ENCODE data around the gene COL6A2. TPM values are rescaled to one million over a fixed set of nuclear protein-coding genes. Genes with fewer than 3 reads are reported as not detected.

The COL6A2 gene
- total and polyA plus RNA-seq, 4 experiments from 2014 or later: 0.77 to 25.7 (median 11.6) TPM

- H3K27me3 ChIP-seq (ENCODE audit: insufficient read depth, low read length): no peaks in the 10 kb centered on the region
- ChIA-PET POLR2A (ENCODE audit: partially characterized antibody) (no interaction called here), CTCF (ENCODE audit: partially characterized antibody) (no interaction called here)
- no peaks in the 10 kb centered on the region for H3K27me3 Mint-ChIP-seq
- intact Hi-C loops (cut with micrococcal nuclease): no loop called here
- no peaks in the 10 kb centered on the region for H3K9me3 Mint-ChIP-seq
- H3K4me3 Mint-ChIP-seq: no peak overlapping the region
- H3K4me1 ChIP-seq (ENCODE audit: insufficient read depth, low read length): peaks cover 5% of the 10 kb centered on the region
- no peak overlapping the region for H3K4me3 ChIP-seq (ENCODE audit: low read length in 2 of 2)
- peak in 1 of 5 donors; percentile 16 for DNase-seq
- H3K36me3 ChIP-seq (ENCODE audit: insufficient read depth, low read length): no peaks in the 10 kb centered on the region
- no peak overlapping the region for H3K27ac ChIP-seq (ENCODE audit: low read depth, low read length)
- peak overlapping the region in 1 of 7 donors; percentile 70 for H3K27ac Mint-ChIP-seq
- no peaks in the 10 kb centered on the region for H3K9me3 ChIP-seq (ENCODE audit: control insufficient read depth in 1 of 2, low read length in 2 of 2)
- H3K36me3 Mint-ChIP-seq: no peaks in the 10 kb centered on the region
- peaks cover 0 to 4% (median 1%) of the 10 kb centered on the region in 4 donors for H3K4me1 Mint-ChIP-seq
Measured at GRCh38 chr21:46149205-46149901, 51.4 kb downstream of the COL6A2 start.

- intact Hi-C loops (cut with micrococcal nuclease): no loop called here
- DNase-seq: peak in 1 of 5 donors; percentile 20
Measured at GRCh38 chr21:46150073-46150472, 52.2 kb downstream of the COL6A2 start.

GRCh38 chr21:46150491-46151121 lies 52.7 kb downstream of the COL6A2 start:
- Histone ChIP-seq H3K9me3 (ENCODE audit: control insufficient read depth in 1 of 2, low read length in 2 of 2) (no peaks in the 10 kb centered on the region), H3K27me3 (ENCODE audit: insufficient read depth, low read length) (no peaks in the 10 kb centered on the region), H3K4me1 (ENCODE audit: insufficient read depth, low read length) (peaks cover 5% of the 10 kb centered on the region), H3K4me3 (ENCODE audit: low read length in 2 of 2) (no peak overlapping the region), H3K36me3 (ENCODE audit: insufficient read depth, low read length) (no peaks in the 10 kb centered on the region), H3K27ac (ENCODE audit: low read depth, low read length) (no peak overlapping the region)
- CTCF ChIA-PET (ENCODE audit: partially characterized antibody): no interaction called here
- H3K4me3 Mint-ChIP-seq: no peak overlapping the region
- H3K27ac Mint-ChIP-seq: no peak overlapping the region
- H3K27me3 Mint-ChIP-seq: no peaks in the 10 kb centered on the region
- H3K9me3 Mint-ChIP-seq: no peaks in the 10 kb centered on the region
- H3K4me1 Mint-ChIP-seq: peaks cover 0 to 4% (median 0%) of the 10 kb centered on the region in 4 donors
- H3K36me3 Mint-ChIP-seq: no peaks in the 10 kb centered on the region
- POLR2A ChIA-PET (ENCODE audit: partially characterized antibody): no interaction called here
- peak in 1 of 5 donors; percentile 8 for DNase-seq
- intact Hi-C loops (cut with micrococcal nuclease): no loop called here

More at GRCh38 chr21:46150073-46150472, 52.2 kb downstream of the COL6A2 start:
- H3K36me3 Mint-ChIP-seq: no peaks in the 10 kb centered on the region
- H3K9me3 Mint-ChIP-seq: no peaks in the 10 kb centered on the region
- no peaks in the 10 kb centered on the region for H3K27me3 Mint-ChIP-seq
- H3K4me1 Mint-ChIP-seq: peaks cover 0 to 4% (median 0%) of the 10 kb centered on the region in 4 donors
- H3K4me3 Mint-ChIP-seq: no peak overlapping the region
- H3K4me3 ChIP-seq (ENCODE audit: low read length in 2 of 2): no peak overlapping the region
- no peaks in the 10 kb centered on the region for H3K27me3 ChIP-seq (ENCODE audit: insufficient read depth, low read length)
- H3K27ac ChIP-seq (ENCODE audit: low read depth, low read length): no peak overlapping the region
- no peaks in the 10 kb centered on the region for H3K36me3 ChIP-seq (ENCODE audit: insufficient read depth, low read length)
- no peaks in the 10 kb centered on the region for H3K9me3 ChIP-seq (ENCODE audit: control insufficient read depth in 1 of 2, low read length in 2 of 2)
- no peak overlapping the region for H3K27ac Mint-ChIP-seq
- ChIA-PET POLR2A (ENCODE audit: partially characterized antibody) (no interaction called here), CTCF (ENCODE audit: partially characterized antibody) (no interaction called here)
- peaks cover 5% of the 10 kb centered on the region for H3K4me1 ChIP-seq (ENCODE audit: insufficient read depth, low read length)

- no peaks in the 10 kb centered on the region for H3K27me3 Mint-ChIP-seq
- Histone ChIP-seq H3K36me3 (ENCODE audit: insufficient read depth, low read length) (no peaks in the 10 kb centered on the region), H3K27ac (ENCODE audit: low read depth, low read length) (no peak overlapping the region), H3K9me3 (ENCODE audit: control insufficient read depth in 1 of 2, low read length in 2 of 2) (no peaks in the 10 kb centered on the region), H3K27me3 (ENCODE audit: insufficient read depth, low read length) (no peaks in the 10 kb centered on the region), H3K4me1 (ENCODE audit: insufficient read depth, low read length) (peaks cover 5% of the 10 kb centered on the region), H3K4me3 (ENCODE audit: low read length in 2 of 2) (no peak overlapping the region)
- H3K4me1 Mint-ChIP-seq: peaks cover 0 to 4% (median 0%) of the 10 kb centered on the region in 4 donors
- peak in 1 of 5 donors; percentile 9 for DNase-seq
- no peak overlapping the region for H3K27ac Mint-ChIP-seq
- CTCF ChIA-PET (ENCODE audit: partially characterized antibody): no interaction called here
- intact Hi-C loops (cut with micrococcal nuclease): no loop called here
- no peaks in the 10 kb centered on the region for H3K9me3 Mint-ChIP-seq
- POLR2A ChIA-PET (ENCODE audit: partially characterized antibody): no interaction called here
- no peaks in the 10 kb centered on the region for H3K36me3 Mint-ChIP-seq
- no peak overlapping the region for H3K4me3 Mint-ChIP-seq
Measured at GRCh38 chr21:46151261-46151988, 53.5 kb downstream of the COL6A2 start.

- DNase-seq: peak in 1 of 5 donors; percentile 34
- H3K36me3 Mint-ChIP-seq: no peaks in the 10 kb centered on the region
Measured at GRCh38 chr21:46151989-46152926, 54.3 kb downstream of the COL6A2 start.

GRCh38 chr21:46152927-46153246 lies 55.0 kb downstream of the COL6A2 start:
- no peak overlapping the region for H3K27ac ChIP-seq (ENCODE audit: low read depth, low read length)
- ChIA-PET CTCF (ENCODE audit: partially characterized antibody) (interaction anchor here (1.2 to 3.3 kb wide), 4 partner anchors 10 to 132 kb away, joined by 3 to 19 read pairs (median 4); partner anchors contain the start of gene MCM3AP), POLR2A (ENCODE audit: partially characterized antibody) (interaction anchor here (1.0 kb wide), 1 partner anchor 9 kb away, joined by 5 read pairs; no protein-coding TSS in a partner anchor)
- peaks cover 0 to 4% (median 0%) of the 10 kb centered on the region in 4 donors for H3K4me1 Mint-ChIP-seq
- no peak overlapping the region for H3K4me3 Mint-ChIP-seq
- no peaks in the 10 kb centered on the region for H3K27me3 ChIP-seq (ENCODE audit: insufficient read depth, low read length)
- H3K4me1 ChIP-seq (ENCODE audit: insufficient read depth, low read length): peaks cover 5% of the 10 kb centered on the region
- peaks cover 0 to 2% (median 0%) of the 10 kb centered on the region in 8 donors for H3K9me3 Mint-ChIP-seq
- H3K9me3 ChIP-seq (ENCODE audit: control insufficient read depth in 1 of 2, low read length in 2 of 2): no peaks in the 10 kb centered on the region
- no peaks in the 10 kb centered on the region for H3K36me3 Mint-ChIP-seq
- H3K27ac Mint-ChIP-seq: no peak overlapping the region
- intact Hi-C loops (cut with micrococcal nuclease): no loop called here
- no peaks in the 10 kb centered on the region for H3K27me3 Mint-ChIP-seq
- no peak overlapping the region for H3K4me3 ChIP-seq (ENCODE audit: low read length in 2 of 2)
- peak in 1 of 5 donors; percentile 9 for DNase-seq
- H3K36me3 ChIP-seq (ENCODE audit: insufficient read depth, low read length): no peaks in the 10 kb centered on the region

More at GRCh38 chr21:46151989-46152926, 54.3 kb downstream of the COL6A2 start:
- Histone ChIP-seq H3K36me3 (ENCODE audit: insufficient read depth, low read length) (no peaks in the 10 kb centered on the region), H3K4me3 (ENCODE audit: low read length in 2 of 2) (no peak overlapping the region), H3K4me1 (ENCODE audit: insufficient read depth, low read length) (peaks cover 5% of the 10 kb centered on the region), H3K27me3 (ENCODE audit: insufficient read depth, low read length) (no peaks in the 10 kb centered on the region), H3K9me3 (ENCODE audit: control insufficient read depth in 1 of 2, low read length in 2 of 2) (no peaks in the 10 kb centered on the region), H3K27ac (ENCODE audit: low read depth, low read length) (no peak overlapping the region)
- CTCF ChIA-PET (ENCODE audit: partially characterized antibody): interaction anchor here (1.2 to 3.3 kb wide), 4 partner anchors 9 to 133 kb away, joined by 3 to 19 read pairs (median 4); partner anchors contain the start of gene MCM3AP
- POLR2A ChIA-PET (ENCODE audit: partially characterized antibody): no interaction called here
- no peak overlapping the region for H3K4me3 Mint-ChIP-seq
- no peak overlapping the region for H3K27ac Mint-ChIP-seq
- no peaks in the 10 kb centered on the region for H3K27me3 Mint-ChIP-seq
- intact Hi-C loops (cut with micrococcal nuclease): no loop called here
- H3K9me3 Mint-ChIP-seq: no peaks in the 10 kb centered on the region
- peaks cover 0 to 4% (median 0%) of the 10 kb centered on the region in 4 donors for H3K4me1 Mint-ChIP-seq
